ENCODE results near the gene SLC35F3.

The SLC35F3 gene

DNA sequence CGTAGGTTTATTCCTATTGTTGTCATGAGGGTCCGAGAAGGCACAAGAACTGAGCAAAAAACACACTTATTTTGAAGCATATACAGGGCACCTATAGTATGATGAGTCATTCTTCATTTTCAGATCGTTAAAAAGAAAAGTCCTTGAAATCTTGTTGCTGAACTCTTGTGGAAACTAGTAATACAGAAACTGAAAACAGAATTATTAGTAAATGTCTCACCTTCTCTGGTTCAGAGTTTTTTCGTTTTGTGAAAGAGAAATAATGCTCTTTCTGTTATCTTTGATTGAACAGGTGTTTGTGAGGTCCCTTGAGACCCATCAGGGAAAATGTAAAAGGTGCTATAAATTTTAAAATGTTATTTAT is 366.7 kb downstream of the SLC35F3 start:
- Histone ChIP-seq H3K4me1 (ENCODE audit: control insufficient read depth, low read depth, low read length) (no peaks in the 10 kb centered on the region), H3K9me3 (ENCODE audit: control insufficient read depth, low read depth, low read length) (no peaks in the 10 kb centered on the region), H3K9ac (ENCODE audit: low read length) (no peak overlapping the region), H3K27ac (ENCODE audit: low read length) (no peak overlapping the region), H3K4me3 (ENCODE audit: low read length) (no peak overlapping the region), H3K36me3 (ENCODE audit: control insufficient read depth, low read depth, low read length) (no peaks in the 10 kb centered on the region), H3K27me3 (ENCODE audit: control insufficient read depth, insufficient read depth, low read length) (no peaks in the 10 kb centered on the region)

DNA sequence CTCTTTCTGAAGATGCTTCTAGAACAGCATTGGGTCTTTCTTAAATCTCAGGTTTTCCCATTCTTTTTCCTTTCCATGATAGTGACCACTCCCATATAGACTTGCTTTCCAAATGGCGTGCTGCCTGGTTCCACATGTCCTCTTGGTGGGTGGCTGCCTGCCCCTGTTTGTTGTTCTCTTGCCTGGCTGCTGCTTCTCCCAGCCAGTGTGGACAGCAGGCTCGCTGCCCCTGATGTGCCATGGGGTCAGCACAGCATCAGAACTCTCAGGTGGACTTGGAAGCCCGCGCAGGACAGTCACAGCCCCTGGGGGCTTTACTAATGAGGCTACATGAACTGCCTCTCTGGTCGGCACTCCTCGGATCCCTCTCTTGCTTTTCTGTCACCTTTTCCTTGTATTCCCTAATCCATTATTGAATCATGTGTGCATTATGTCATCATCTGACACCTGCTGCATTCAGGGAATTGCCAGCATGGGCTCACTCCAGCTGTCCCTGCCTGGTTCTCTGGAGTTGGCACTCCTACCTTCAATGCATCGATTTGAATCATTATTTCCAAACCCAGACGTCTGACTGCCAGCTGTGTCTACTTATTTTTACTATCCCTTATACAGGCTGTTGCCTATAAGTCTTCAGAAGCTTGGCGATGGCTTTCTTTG is 368.3 kb downstream of the SLC35F3 start:
- Histone ChIP-seq H3K36me3 (ENCODE audit: control insufficient read depth, low read depth, low read length) (no peaks in the 10 kb centered on the region), H3K27ac (ENCODE audit: low read length) (no peak overlapping the region), H3K4me3 (ENCODE audit: low read length) (no peak overlapping the region), H3K4me1 (ENCODE audit: control insufficient read depth, low read depth, low read length) (no peaks in the 10 kb centered on the region), H3K9ac (ENCODE audit: low read length) (no peak overlapping the region), H3K9me3 (ENCODE audit: control insufficient read depth, low read depth, low read length) (no peaks in the 10 kb centered on the region), H3K27me3 (ENCODE audit: control insufficient read depth, insufficient read depth, low read length) (no peaks in the 10 kb centered on the region)

DNA sequence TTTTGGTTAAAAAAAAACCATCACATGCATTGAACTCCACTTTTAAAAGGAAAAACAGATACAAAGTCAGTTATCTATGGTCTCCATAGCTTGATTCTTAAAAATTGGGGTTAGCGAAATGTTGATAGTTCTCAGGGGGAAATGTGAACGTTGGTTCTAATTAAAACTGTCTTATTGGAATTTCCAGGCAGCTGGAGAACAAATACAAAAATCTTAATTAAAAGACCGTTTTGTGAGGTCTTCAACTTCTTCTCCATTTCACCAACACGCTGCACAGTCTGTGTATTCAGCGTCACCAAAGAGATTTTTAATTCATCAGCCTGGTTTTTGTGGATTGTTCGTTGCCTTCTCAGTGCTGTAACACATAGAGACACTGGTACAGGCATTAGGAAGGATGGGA is 369.5 kb downstream of the SLC35F3 start:
- Histone ChIP-seq H3K9ac (ENCODE audit: low read length) (no peak overlapping the region), H3K27me3 (ENCODE audit: control insufficient read depth, insufficient read depth, low read length) (no peaks in the 10 kb centered on the region), H3K27ac (ENCODE audit: low read length) (no peak overlapping the region), H3K36me3 (ENCODE audit: control insufficient read depth, low read depth, low read length) (no peaks in the 10 kb centered on the region), H3K4me3 (ENCODE audit: low read length) (no peak overlapping the region), H3K4me1 (ENCODE audit: control insufficient read depth, low read depth, low read length) (peaks cover 6% of the 10 kb centered on the region), H3K9me3 (ENCODE audit: control insufficient read depth, low read depth, low read length) (no peaks in the 10 kb centered on the region)

DNA sequence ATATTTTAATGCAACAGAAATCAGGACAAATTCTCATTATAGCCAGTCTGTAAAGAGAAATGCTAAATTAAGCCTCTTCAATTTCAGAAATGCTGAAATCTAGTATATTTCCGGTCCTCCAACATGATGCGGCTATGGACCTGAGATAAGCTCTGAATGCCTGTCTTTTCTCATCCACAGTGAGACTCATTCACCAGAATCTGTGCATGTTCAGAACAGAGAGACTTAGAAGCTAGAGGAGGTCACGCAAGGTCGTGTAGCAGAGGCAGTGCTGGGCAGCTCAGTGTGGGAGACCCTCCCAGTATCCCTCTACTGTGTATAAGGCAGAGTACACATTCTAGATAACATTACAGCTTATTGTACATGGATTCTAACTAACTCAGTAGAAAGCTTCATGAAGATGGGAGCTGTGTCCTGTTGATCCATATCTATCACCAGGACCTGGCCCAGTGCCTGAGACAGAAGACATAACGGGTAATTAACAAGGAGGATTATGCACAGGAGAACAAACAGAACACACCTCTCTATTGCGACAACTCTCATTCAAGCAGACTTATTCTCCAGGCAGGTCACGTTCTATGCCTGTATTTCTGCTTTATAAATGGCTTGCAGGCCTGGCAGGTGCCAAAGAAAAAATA is 371.8 kb downstream of the SLC35F3 start:
- H3K27ac ChIP-seq (ENCODE audit: low read length): no peak overlapping the region
- no peaks in the 10 kb centered on the region for H3K36me3 ChIP-seq (ENCODE audit: control insufficient read depth, low read depth, low read length)
- no peak overlapping the region for H3K9ac ChIP-seq (ENCODE audit: low read length)
- H3K27me3 ChIP-seq (ENCODE audit: control insufficient read depth, insufficient read depth, low read length): no peaks in the 10 kb centered on the region
- no peak overlapping the region for H3K4me3 ChIP-seq (ENCODE audit: low read length)
- H3K4me1 ChIP-seq (ENCODE audit: control insufficient read depth, low read depth, low read length): peaks cover 9% of the 10 kb centered on the region
- H3K9me3 ChIP-seq (ENCODE audit: control insufficient read depth, low read depth, low read length): no peaks in the 10 kb centered on the region

DNA sequence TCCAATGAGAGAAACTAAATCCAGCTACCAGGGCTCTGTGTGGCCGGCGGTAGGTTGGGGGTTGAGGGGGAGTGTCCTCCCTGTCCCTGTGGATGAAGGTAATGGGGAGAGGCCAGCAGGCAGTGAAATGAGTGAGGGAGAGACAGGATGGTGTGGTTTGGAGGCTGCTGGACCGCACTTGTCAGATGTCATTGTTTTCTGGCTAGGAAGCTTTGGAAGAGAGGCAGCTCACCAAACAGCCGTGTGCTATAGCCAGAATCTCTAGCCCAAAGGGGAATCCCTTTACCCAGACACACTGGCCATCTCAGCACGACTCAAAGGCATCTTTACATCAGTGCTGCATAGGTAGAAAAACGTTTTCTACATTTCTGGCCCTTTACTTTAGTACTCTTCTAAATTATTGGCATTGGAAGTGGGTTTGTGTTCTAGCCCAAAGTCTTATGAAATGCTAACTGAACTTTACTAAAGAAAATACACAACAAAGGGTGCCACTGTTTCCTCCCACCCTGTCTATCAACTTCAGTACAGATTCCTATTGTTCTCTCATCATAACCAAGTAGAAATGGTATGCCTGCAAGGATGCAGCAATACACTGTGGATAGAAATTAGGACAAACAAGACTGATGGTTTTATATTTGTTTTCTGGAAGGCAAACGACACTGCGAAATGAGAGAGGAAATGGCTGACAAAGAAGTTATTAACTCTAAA is 372.8 kb downstream of the SLC35F3 start:
- no peaks in the 10 kb centered on the region for H3K36me3 ChIP-seq (ENCODE audit: control insufficient read depth, low read depth, low read length)
- H3K9me3 ChIP-seq (ENCODE audit: control insufficient read depth, low read depth, low read length): no peaks in the 10 kb centered on the region
- H3K4me3 ChIP-seq (ENCODE audit: low read length): no peak overlapping the region
- H3K4me1 ChIP-seq (ENCODE audit: control insufficient read depth, low read depth, low read length): peaks cover 9% of the 10 kb centered on the region
- no peak overlapping the region for H3K9ac ChIP-seq (ENCODE audit: low read length)
- H3K27ac ChIP-seq (ENCODE audit: low read length): no peak overlapping the region
- H3K27me3 ChIP-seq (ENCODE audit: control insufficient read depth, insufficient read depth, low read length): no peaks in the 10 kb centered on the region

DNA sequence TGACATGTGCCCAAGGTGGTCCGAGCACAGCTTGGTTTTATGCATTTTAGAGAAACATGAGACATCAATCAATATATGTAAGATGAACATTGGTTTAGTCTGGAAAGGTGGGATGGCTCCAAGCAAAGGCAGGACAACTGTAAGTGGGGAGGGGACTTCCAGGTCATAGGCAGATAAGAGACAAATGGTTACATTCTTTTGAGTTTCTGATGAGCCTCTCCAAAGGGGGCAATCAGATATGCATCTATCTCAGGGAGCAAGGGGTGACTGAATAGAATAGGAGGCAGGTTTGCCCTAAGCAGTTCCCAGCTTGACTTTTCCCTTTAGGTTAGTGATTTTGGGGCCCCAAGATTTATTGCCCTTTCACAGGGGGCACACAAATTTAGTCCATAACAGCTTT is 374.5 kb downstream of the SLC35F3 start:
- Histone ChIP-seq H3K9me3 (ENCODE audit: control insufficient read depth, low read depth, low read length) (no peaks in the 10 kb centered on the region), H3K27ac (ENCODE audit: low read length) (no peak overlapping the region), H3K36me3 (ENCODE audit: control insufficient read depth, low read depth, low read length) (no peaks in the 10 kb centered on the region), H3K4me1 (ENCODE audit: control insufficient read depth, low read depth, low read length) (peaks cover 9% of the 10 kb centered on the region), H3K4me3 (ENCODE audit: low read length) (no peak overlapping the region), H3K27me3 (ENCODE audit: control insufficient read depth, insufficient read depth, low read length) (no peaks in the 10 kb centered on the region), H3K9ac (ENCODE audit: low read length) (no peak overlapping the region)

DNA sequence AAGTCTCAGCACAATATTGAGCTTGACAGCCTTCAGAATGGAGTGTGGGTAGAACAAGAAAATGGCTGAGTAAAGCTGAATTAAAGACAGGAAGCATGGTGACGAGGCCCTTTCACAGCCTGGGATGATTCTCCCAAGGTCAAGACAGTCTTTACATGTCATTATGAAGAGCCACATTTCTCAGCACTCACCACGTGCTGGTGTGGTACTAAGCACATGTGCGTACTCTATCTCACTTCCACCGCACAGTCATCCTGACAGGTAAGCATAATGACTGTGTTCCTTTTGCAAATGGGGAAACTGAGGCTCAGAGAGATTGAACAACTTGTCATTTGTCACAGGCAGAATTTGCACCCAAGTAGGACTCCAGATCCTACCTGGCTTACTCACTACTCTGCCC is 376.0 kb downstream of the SLC35F3 start:
- Histone ChIP-seq H3K9ac (ENCODE audit: low read length) (no peak overlapping the region), H3K27ac (ENCODE audit: low read length) (no peak overlapping the region), H3K36me3 (ENCODE audit: control insufficient read depth, low read depth, low read length) (no peaks in the 10 kb centered on the region), H3K4me3 (ENCODE audit: low read length) (no peak overlapping the region), H3K4me1 (ENCODE audit: control insufficient read depth, low read depth, low read length) (peaks cover 9% of the 10 kb centered on the region), H3K27me3 (ENCODE audit: control insufficient read depth, insufficient read depth, low read length) (no peaks in the 10 kb centered on the region), H3K9me3 (ENCODE audit: control insufficient read depth, low read depth, low read length) (no peaks in the 10 kb centered on the region)

DNA sequence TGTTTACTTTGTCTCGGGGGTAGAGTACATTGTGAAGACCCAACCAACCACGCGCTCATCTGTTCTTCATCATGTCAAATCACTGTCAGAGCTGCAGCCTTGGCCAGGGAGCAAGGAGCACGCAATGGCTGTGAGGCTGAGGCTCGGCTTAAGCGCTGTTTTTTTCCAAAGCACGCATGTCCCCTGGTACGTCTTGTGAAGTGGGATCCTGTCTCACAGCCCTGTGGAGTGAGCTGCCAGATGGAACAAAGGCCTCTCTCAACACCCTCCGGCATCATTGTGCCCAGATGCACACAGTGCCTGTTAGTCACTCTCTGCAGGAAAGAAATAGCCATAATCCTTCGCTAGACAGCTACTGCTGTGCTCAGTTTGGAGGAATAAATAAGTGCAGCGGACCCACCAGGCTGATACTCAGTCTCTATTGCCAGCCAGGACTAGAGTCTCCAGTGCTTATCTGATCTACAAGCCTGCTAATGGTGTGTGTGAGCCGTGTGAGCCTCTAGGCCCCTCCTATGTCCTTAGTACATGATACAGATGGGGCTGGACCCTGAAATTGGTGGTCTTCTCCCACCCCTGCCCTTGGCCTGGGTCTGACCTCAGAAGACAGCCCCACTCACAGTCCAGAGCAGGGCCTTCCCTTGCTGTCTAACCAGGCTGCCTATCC is 377.5 kb downstream of the SLC35F3 start:
- Histone ChIP-seq H3K9ac (ENCODE audit: low read length) (no peak overlapping the region), H3K9me3 (ENCODE audit: control insufficient read depth, low read depth, low read length) (no peaks in the 10 kb centered on the region), H3K4me3 (ENCODE audit: low read length) (no peak overlapping the region), H3K4me1 (ENCODE audit: control insufficient read depth, low read depth, low read length) (peaks cover 9% of the 10 kb centered on the region), H3K27ac (ENCODE audit: low read length) (no peak overlapping the region), H3K36me3 (ENCODE audit: control insufficient read depth, low read depth, low read length) (no peaks in the 10 kb centered on the region), H3K27me3 (ENCODE audit: control insufficient read depth, insufficient read depth, low read length) (no peaks in the 10 kb centered on the region)

DNA sequence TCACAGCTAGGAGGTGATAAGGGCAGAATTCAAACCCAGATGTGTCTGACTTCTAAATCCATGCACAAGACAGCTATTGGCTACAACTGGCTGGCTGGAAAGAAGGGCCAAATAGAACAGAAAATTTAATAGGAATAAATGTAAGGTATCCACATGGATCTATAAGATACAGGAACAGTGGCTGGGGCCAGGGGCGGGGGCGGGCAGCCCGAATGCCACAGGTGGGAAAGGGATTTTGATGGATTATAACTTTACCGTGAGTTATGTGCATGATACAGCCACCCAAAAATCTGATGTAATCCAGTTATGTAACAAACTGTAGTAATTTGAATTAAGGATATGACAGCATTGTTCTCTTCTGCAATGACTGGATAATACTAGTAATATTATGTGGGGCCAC is 381.7 kb downstream of the SLC35F3 start:
- Histone ChIP-seq H3K36me3 (ENCODE audit: control insufficient read depth, low read depth, low read length) (no peaks in the 10 kb centered on the region), H3K4me1 (ENCODE audit: control insufficient read depth, low read depth, low read length) (no peaks in the 10 kb centered on the region), H3K9ac (ENCODE audit: low read length) (no peak overlapping the region), H3K27ac (ENCODE audit: low read length) (no peak overlapping the region), H3K27me3 (ENCODE audit: control insufficient read depth, insufficient read depth, low read length) (no peaks in the 10 kb centered on the region), H3K4me3 (ENCODE audit: low read length) (no peak overlapping the region), H3K9me3 (ENCODE audit: control insufficient read depth, low read depth, low read length) (peaks cover 6% of the 10 kb centered on the region)

DNA sequence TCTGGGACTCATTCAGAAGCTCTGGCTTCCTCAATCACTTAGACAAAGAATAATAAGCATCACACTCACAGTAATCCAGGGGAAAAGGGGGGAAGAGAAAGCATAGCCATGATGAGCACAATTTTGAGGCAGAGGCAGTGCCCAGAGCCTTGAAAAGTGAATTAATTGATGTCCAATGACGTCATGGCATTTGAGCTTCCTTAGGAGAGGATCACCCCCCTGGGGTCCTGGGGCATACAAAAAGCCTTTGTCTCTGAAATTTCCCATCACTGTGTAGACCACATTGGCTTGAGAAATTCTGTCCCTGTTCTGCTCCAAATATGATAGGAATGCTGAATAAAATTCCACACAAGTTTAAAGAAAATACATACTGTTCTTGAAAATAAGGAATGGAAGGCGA is 384.5 kb downstream of the SLC35F3 start:
- Histone ChIP-seq H3K9ac (ENCODE audit: low read length) (no peak overlapping the region), H3K27ac (ENCODE audit: low read length) (no peak overlapping the region), H3K36me3 (ENCODE audit: control insufficient read depth, low read depth, low read length) (no peaks in the 10 kb centered on the region), H3K9me3 (ENCODE audit: control insufficient read depth, low read depth, low read length) (peaks cover 6% of the 10 kb centered on the region), H3K4me3 (ENCODE audit: low read length) (no peak overlapping the region), H3K27me3 (ENCODE audit: control insufficient read depth, insufficient read depth, low read length) (no peaks in the 10 kb centered on the region), H3K4me1 (ENCODE audit: control insufficient read depth, low read depth, low read length) (no peaks in the 10 kb centered on the region)

DNA sequence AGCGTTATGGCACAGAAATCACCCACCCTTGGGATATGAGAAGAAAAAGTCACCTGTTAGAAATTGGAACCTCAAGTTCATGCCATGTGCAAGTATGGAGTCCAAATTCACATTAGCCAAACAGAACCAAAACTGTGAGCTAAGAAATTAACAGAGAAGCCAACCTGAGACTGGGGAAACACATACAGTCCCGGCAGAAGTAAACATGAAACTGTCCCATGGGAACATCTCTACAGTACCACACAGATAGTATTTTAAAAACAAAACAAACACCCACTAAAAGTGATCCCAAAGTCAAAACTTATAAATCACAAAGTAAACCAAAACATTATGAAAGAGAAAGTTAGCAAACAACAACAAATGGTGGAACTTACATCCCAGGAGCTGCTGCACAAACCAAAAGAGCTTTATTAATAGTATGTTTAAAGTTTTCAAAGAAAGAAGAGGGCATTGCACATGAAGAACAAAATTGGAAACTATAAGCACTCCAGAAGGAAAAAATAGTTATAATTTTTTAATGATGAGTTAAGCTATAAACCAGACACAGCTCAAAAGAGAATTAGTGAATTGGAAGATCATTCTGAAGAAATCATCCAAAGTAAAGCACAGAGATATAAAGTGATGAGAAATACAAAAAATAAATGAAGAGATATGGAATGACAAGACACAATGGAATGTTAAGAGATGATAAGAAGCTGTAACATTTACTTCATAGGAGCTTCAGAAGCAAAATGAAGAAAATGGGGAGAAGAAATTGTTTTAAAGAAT is 385.2 kb downstream of the SLC35F3 start:
- Histone ChIP-seq H3K36me3 (ENCODE audit: control insufficient read depth, low read depth, low read length) (no peaks in the 10 kb centered on the region), H3K9ac (ENCODE audit: low read length) (no peak overlapping the region), H3K27me3 (ENCODE audit: control insufficient read depth, insufficient read depth, low read length) (no peaks in the 10 kb centered on the region), H3K9me3 (ENCODE audit: control insufficient read depth, low read depth, low read length) (peaks cover 6% of the 10 kb centered on the region), H3K27ac (ENCODE audit: low read length) (no peak overlapping the region), H3K4me3 (ENCODE audit: low read length) (no peak overlapping the region), H3K4me1 (ENCODE audit: control insufficient read depth, low read depth, low read length) (no peaks in the 10 kb centered on the region)
